Heart right ventricle (tissue), 16 donors: ENCODE measurements around the gene ZBTB46. TPM values are rescaled to one million over a fixed set of nuclear protein-coding genes. Genes with fewer than 3 reads are reported as not detected.

Experiments
- ATAC-seq, 8 donors: fragments of 200-7000 bp; cut with Tn5 transposase; one replicate each; pipeline ENCODE4 v1.9.1; 2020; ENCODE audit warnings: mild to moderate bottlenecking in 8 of 8, moderate library complexity in 8 of 8, moderate number of reproducible peaks in 1 of 8
- DNase-seq, 2 donors: peaks; one replicate each; pipeline ENCODE4 v3.0.0-alpha.2; 2020
- H3K27ac ChIP-seq, 10 donors: fragments of 200-600 bp; sonication (generic) in 2 of 10; one replicate each; pipeline versions ENCODE4 v1.5.0 to v1.8.0; 2020 to 2022; ENCODE audit warnings: mild to moderate bottlenecking in 3 of 10
- H3K27me3 ChIP-seq, 7 donors: fragments of 200-600 bp; one replicate each; pipeline ENCODE4 v1.8.0; 2021 to 2022; ENCODE audit warnings: mild to moderate bottlenecking in 2 of 7
- H3K36me3 ChIP-seq, 9 donors: fragments of 200-600 bp; sonication (generic) in 1 of 9; one replicate each; pipeline versions ENCODE4 v1.5.0 to v1.8.0; 2020 to 2022; ENCODE audit warnings: mild to moderate bottlenecking in 2 of 9
- H3K4me1 ChIP-seq, 9 donors: fragments of 200-600 bp; sonication (generic) in 1 of 9; one replicate each; pipeline versions ENCODE4 v1.5.0 to v1.8.0; 2020 to 2022; ENCODE audit warnings: mild to moderate bottlenecking in 4 of 9
- H3K4me3 ChIP-seq, 10 donors: fragments of 200-600 bp; sonication (generic) in 2 of 10; one replicate each; pipeline versions ENCODE4 v1.5.0 to v1.8.0; 2020 to 2022; ENCODE audit warnings: mild to moderate bottlenecking in 7 of 10, moderate library complexity in 2 of 10
- H3K9me3 ChIP-seq, 11 donors: fragments of 200-600 bp in 10 of 11; sonication (generic) in 2 of 11; one replicate each; pipeline versions ENCODE4 v1.5.0 to v1.8.0; 2013 to 2022; ENCODE audit warnings: mild to moderate bottlenecking in 2 of 11, control low read depth in 1 of 11, moderate library complexity in 1 of 11
- CTCF ChIP-seq, 9 donors: fragments of 200-600 bp; sonication (generic) in 2 of 9; IDR thresholded peaks; one replicate each; pipeline versions ENCODE4 v1.5.0 to v1.8.0; 2021 to 2022; ENCODE audit warnings: antibody characterized with exemption in 9 of 9, mild to moderate bottlenecking in 5 of 9, moderate library complexity in 1 of 9
- WGBS, 2 donors: extraction: QIAGEN DNeasy Blood & Tissue Kit; methylation state at CpG; one replicate each; pipeline ENCODE4 v1.1.7; 2013; ENCODE audit warnings: inconsistent platforms in 1 of 2; 5-methylcytosine and 5-hydroxymethylcytosine counted together
- intact Hi-C, 10 donors: fragments of 100-400 bp; cut with DNase I; formaldehyde crosslinking; loops; one replicate each; pipeline versions ENCODE4 v1.11.1 to v1.14.2; 2022
- polyA plus RNA-seq, 2 donors: library from polyadenylated mRNA; stranded (reverse); fragments of 200-250 nt; gene quantifications; one replicate each; pipeline ENCODE4 v1.2.3, GENCODE V29; 2013
- total RNA-seq, 10 donors: library from RNA; stranded (reverse); fragmentation: NEBNext Ultra II Directional in 3 of 10; extraction: Animal tissue kit (Norgen Biotek cat#: 25700) in 3 of 10; gene quantifications; one replicate each; pipeline versions ENCODE4 v1.2.1 to v1.2.4, GENCODE V29; 2021 to 2023
- donor health status: Arrhythmogenic right ventricular cardiomyopathy.
- donor health status: ischemic (EF 13 %, LVEDD 7.1; RV severe dilation, severe dysfunction).
- donor health status: healthy with polysubstance abuse.
- donor health status: DM: no; HTN: yes; CAD: no.
- donor health status: DM: no; HTN: no; CAD: no.
- donor health status: ischemic (EF 25% LVEDD 6.9; RV normal size, moderate dysfunction).
- donor health status: ischemic (EF 25% LVEDD 5.7; RV mildly dilated, moderate dysfunction).
- donor health status: healthy.
- donor health status: DM: yes; HTN: yes; CAD: no.
- donor health status: Ischemic cardiomyopathy.
- donor health status: ischemic (EF 35%, LVEDD 5.7; RV mildly dilated, moderate dysfunction).
- donor health status: nonischemic (EF 11% LVEDD 7.7; RV severe dilation, severe dysfunction).
- donor health status: DM: yes; HTN: yes; CAD: no.
- donor health status: PGD.
- donor health status: ischemic (EF 29% LVEDD 5.4; RV normal size, mild dysfunction).
- donor health status: nonischemic (EF 23%, LVEDD 6.1; RV moderate dilation, normal function).

Gene ZBTB46
- total and polyA plus RNA-seq, 12 donors = 5.6 to 25.4 (median 14.4) TPM

DNA sequence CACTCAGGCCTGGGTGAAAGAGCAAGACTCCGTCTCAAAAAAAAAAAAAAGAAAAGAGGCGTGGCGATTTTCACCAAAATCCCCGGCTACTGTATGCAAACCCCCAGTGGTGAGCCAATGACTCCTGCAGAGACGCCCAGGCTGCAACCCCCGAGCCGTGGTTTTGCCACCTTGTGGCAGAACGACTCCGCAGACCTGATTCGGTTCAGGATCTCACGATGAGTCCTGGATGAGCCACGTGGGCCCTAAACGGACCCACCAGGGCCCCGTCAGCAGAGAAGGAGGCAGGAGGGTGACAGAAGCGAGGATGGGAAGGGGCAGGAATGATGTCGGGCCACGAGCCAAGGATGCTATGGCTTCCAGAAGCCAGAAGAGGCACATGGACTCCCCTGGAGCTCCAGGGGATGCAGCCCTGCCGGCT is 49.0 kb downstream of the ZBTB46 start:
- TF ChIP-seq CTCF (IDR thresholded peaks at IDR 0.05) = no peak
- intact Hi-C loops = loop anchor here in 5 of 10 donors (5.0 to 10.0 kb wide), 3 partner anchors 83 to 193 kb away; partner anchors contain the start of genes ABHD16B (in 2 of the 5), SAMD10 (in 2 of the 5) and TPD52L2 (in 2 of the 5)
- WGBS, 2 donors = 77 to 78% methylated on average over 17 to 18 of the region's 18 CpGs
- no peaks in the 10 kb centered on the region for H3K9me3 ChIP-seq
- H3K27me3 ChIP-seq = no peaks in the 10 kb centered on the region
- H3K4me1 ChIP-seq = peaks cover 3 to 24% (median 15%) of the 10 kb centered on the region in 9 donors
- H3K36me3 ChIP-seq = peaks cover 0 to 24% (median 0%) of the 10 kb centered on the region in 9 donors
- DNase-seq = no peak
- H3K27ac ChIP-seq = no peak overlapping the region
- ATAC-seq = no peak
- no peak overlapping the region for H3K4me3 ChIP-seq

DNA sequence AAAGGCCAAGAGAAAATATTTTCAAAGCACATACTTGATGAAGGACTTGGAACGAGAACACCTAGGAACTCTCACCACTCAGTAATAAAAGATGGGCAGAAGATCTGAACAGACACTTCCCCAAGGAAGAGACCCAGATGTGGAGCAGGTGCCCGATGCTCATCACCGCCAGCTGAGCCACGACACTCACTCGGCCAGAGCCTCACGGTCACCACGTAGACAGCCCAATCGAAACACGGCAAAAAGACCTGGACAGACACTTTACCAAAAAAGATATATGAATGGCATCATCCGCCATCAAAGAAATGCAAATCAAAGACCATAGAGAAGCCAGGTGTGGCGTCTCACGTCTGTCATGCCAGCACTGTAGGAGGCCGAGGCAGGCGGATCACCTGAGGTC is 49.9 kb downstream of the ZBTB46 start:
- Histone ChIP-seq H3K36me3 (peaks cover 0 to 20% (median 0%) of the 10 kb centered on the region in 9 donors), H3K27ac (no peak overlapping the region), H3K4me3 (no peak overlapping the region), H3K27me3 (no peaks in the 10 kb centered on the region), H3K4me1 (peaks cover 0 to 15% (median 6%) of the 10 kb centered on the region in 9 donors), H3K9me3 (no peaks in the 10 kb centered on the region)
- ATAC-seq (no peak), DNase-seq (no peak)
- TF ChIP-seq CTCF (IDR thresholded peaks at IDR 0.05) = no peak
- intact Hi-C loops = loop anchor here in 5 of 10 donors (5.0 to 10.0 kb wide), 3 partner anchors 84 to 194 kb away; partner anchors contain the start of genes ABHD16B (in 2 of the 5), SAMD10 (in 2 of the 5) and TPD52L2 (in 2 of the 5)
- WGBS, 2 donors = 93 to 94% methylated on average over 14 of the region's 14 CpGs

- peaks cover 0 to 33% (median 0%) of the 10 kb centered on the region in 9 donors for H3K36me3 ChIP-seq
- no peak for TF ChIP-seq CTCF (IDR thresholded peaks at IDR 0.05)
- no peaks in the 10 kb centered on the region for H3K27me3 ChIP-seq
- peaks cover 0 to 22% (median 8%) of the 10 kb centered on the region in 9 donors for H3K4me1 ChIP-seq
- WGBS, 2 donors = 78 to 89% methylated on average over 9 of the region's 9 CpGs
- no peak for DNase-seq
- H3K27ac ChIP-seq = no peak overlapping the region
- H3K4me3 ChIP-seq = no peak overlapping the region
- intact Hi-C loops = loop anchor here in 2 of 10 donors (10.0 kb wide), 1 partner anchor 196 kb away; the partner anchor contains the start of gene SAMD10 (in 2 of the 2)
- ATAC-seq = no peak
- no peaks in the 10 kb centered on the region for H3K9me3 ChIP-seq
Measured at GRCh38 chr20:63778857-63779256, 52.2 kb downstream of the ZBTB46 start.

GRCh38 chr20:63778034-63778752 is 52.9 kb downstream of the ZBTB46 start:
- ATAC-seq (no peak), DNase-seq (no peak)
- no peak for TF ChIP-seq CTCF (IDR thresholded peaks at IDR 0.05)
- Histone ChIP-seq H3K27ac (no peak overlapping the region), H3K36me3 (peaks cover 0 to 26% (median 0%) of the 10 kb centered on the region in 9 donors), H3K27me3 (no peaks in the 10 kb centered on the region), H3K4me3 (no peak overlapping the region), H3K4me1 (peaks cover 0 to 28% (median 8%) of the 10 kb centered on the region in 9 donors), H3K9me3 (no peaks in the 10 kb centered on the region)
- WGBS, 2 donors = 62 to 64% methylated on average over 19 of the region's 19 CpGs
- intact Hi-C loops = loop anchor here in 2 of 10 donors (10.0 kb wide), 1 partner anchor 197 kb away; the partner anchor contains the start of gene SAMD10 (in 2 of the 2)
